Keratinocyte (primary cell): ENCODE data around the gene CEACAM6. TPM values are rescaled to one million over a fixed set of nuclear protein-coding genes. Genes with fewer than 3 reads are reported as not detected.

ENCODE experiments used
- DNase-seq: peaks from one replicate; pipeline ENCODE4 v3.0.0-alpha.2; 2011; ENCODE audit warnings: low read depth, missing footprints, low spot score
- FAIRE-seq: peaks from 2 replicates; lab custom pipeline; 2011; peaks lifted over from hg19 to GRCh38; lab: Jason Lieb, UNC
- H2AFZ ChIP-seq: 2 replicates; pipeline ENCODE4 v1.6.0; 2012; ENCODE audit warnings: low read length, control low read depth, inconsistent platforms; ENCODE audit not compliant: control insufficient read depth
- H3K27ac ChIP-seq: 2 replicates; pipeline ENCODE4 v1.5.1; 2011; ENCODE audit warnings: low read length; ENCODE audit not compliant: control insufficient read depth, insufficient read depth
- H3K27me3 ChIP-seq: 3 replicates; pipeline ENCODE4 v1.6.0; 2011; ENCODE audit warnings: low read length; ENCODE audit not compliant: control insufficient read depth, insufficient read depth; ENCODE audit errors: extremely low read depth
- H3K36me3 ChIP-seq, 2 experiments: 2 replicates in 1 of 2; 3 replicates in 1 of 2; pipeline ENCODE4 v1.5.1; 2011; ENCODE audit warnings: low read length in 2 of 2, mild to moderate bottlenecking in 1 of 2; ENCODE audit not compliant: control insufficient read depth in 2 of 2, insufficient read depth in 2 of 2; ENCODE audit errors: extremely low read depth in 1 of 2
- H3K4me1 ChIP-seq: 3 replicates; pipeline ENCODE4 v1.5.1; 2011; ENCODE audit warnings: low read length; ENCODE audit not compliant: control insufficient read depth, insufficient read depth; ENCODE audit errors: extremely low read depth
- H3K4me2 ChIP-seq: 3 replicates; pipeline ENCODE4 v1.6.0; 2011; ENCODE audit warnings: low read depth, low read length; ENCODE audit not compliant: control insufficient read depth, insufficient read depth; ENCODE audit errors: extremely low read depth
- H3K4me3 ChIP-seq, 3 experiments: fragments of 200-600 bp in 1 of 3; sonication (generic) in 1 of 3; 2 replicates in 2 of 3; 3 replicates in 1 of 3; pipeline ENCODE4 v1.5.1; 2011 to 2016; ENCODE audit warnings: low read length in 3 of 3, mild to moderate bottlenecking in 3 of 3, control low read depth in 2 of 3, inconsistent platforms in 1 of 3, low read depth in 1 of 3, mixed read lengths in 1 of 3, mixed run types in 1 of 3, moderate library complexity in 1 of 3; ENCODE audit not compliant: control insufficient read depth in 2 of 3, insufficient read depth in 2 of 3; ENCODE audit errors: extremely low read depth in 1 of 3
- H3K79me2 ChIP-seq: 2 replicates; pipeline ENCODE4 v1.6.0; 2012; ENCODE audit warnings: low read length; ENCODE audit not compliant: control insufficient read depth, insufficient read depth
- H3K9ac ChIP-seq: 3 replicates; pipeline ENCODE4 v1.6.0; 2011; ENCODE audit warnings: low read length; ENCODE audit not compliant: control insufficient read depth, insufficient read depth; ENCODE audit errors: extremely low read depth
- H3K9me1 ChIP-seq: 3 replicates; pipeline ENCODE4 v1.6.0; 2011; ENCODE audit warnings: low read length; ENCODE audit not compliant: control insufficient read depth, insufficient read depth; ENCODE audit errors: extremely low read depth
- H3K9me3 ChIP-seq: 2 replicates; pipeline ENCODE4 v1.5.1; 2012; ENCODE audit warnings: low read depth, low read length; ENCODE audit not compliant: control insufficient read depth
- H4K20me1 ChIP-seq: 3 replicates; pipeline ENCODE4 v1.6.0; 2011; ENCODE audit warnings: low read length; ENCODE audit not compliant: control insufficient read depth, insufficient read depth; ENCODE audit errors: extremely low read depth
- CTCF ChIP-seq, 3 experiments: IDR thresholded peaks in 1 of 3; conservative IDR thresholded peaks in 1 of 3; optimal IDR thresholded peaks in 1 of 3; 2 replicates in 2 of 3; 3 replicates in 1 of 3; pipeline versions ENCODE3 to v1.5.1; 2011; ENCODE audit warnings: low read length in 3 of 3, mild to moderate bottlenecking in 3 of 3, moderate library complexity in 2 of 3, control low read depth in 1 of 3, inconsistent platforms in 1 of 3; ENCODE audit not compliant: insufficient read depth in 2 of 3; ENCODE audit errors: extremely low read depth in 1 of 3
- EZH2 ChIP-seq: IDR thresholded peaks from one replicate; pipeline ENCODE4 v1.6.1; 2012; ENCODE audit warnings: inconsistent platforms, mild to moderate bottlenecking, low read length, moderate library complexity
- dilution Hi-C: fragments of 300-500 bp; cut with MboI; formaldehyde crosslinking; loops from one replicate; pipeline ENCODE4 v1.7.0; 2020; ENCODE audit warnings: low sequenced_read_pairs; ENCODE audit not compliant: extremely low pct_ligation_motif_present
- polyA plus RNA-seq, 5 experiments: library from polyadenylated mRNA; depleted of rRNA in 3 of 5; stranded (reverse) in 3 of 5; stranded (forward) in 1 of 5; unstranded in 1 of 5; fragments of >200 nt; gene quantifications; 1 replicate in 1 of 5; 2 replicates in 3 of 5; 3 replicates in 1 of 5; pipeline versions ENCODE4 v1.2.1 to v1.2.3, GENCODE V29; 2011 to 2012; ENCODE audit warnings: missing spikeins in 2 of 5, low read depth in 1 of 5, low replicate concordance in 1 of 5

The CEACAM6 gene
- polyA plus RNA-seq, 1 donor (not counting 4 experiments of a cell fraction or from before 2014, with no cell fraction given), result 1.00 TPM

- Histone ChIP-seq H2AFZ (no peak overlapping the region), H3K9ac (no peak overlapping the region), H4K20me1 (no peaks in the 10 kb centered on the region), H3K36me3 (no peaks in the 10 kb centered on the region), H3K4me3 (no peak overlapping the region), H3K4me1 (no peaks in the 10 kb centered on the region), H3K4me2 (no peak overlapping the region), H3K79me2 (no peaks in the 10 kb centered on the region), H3K27ac (no peak overlapping the region), H3K9me3 (no peaks in the 10 kb centered on the region), H3K27me3 (peaks cover 6% of the 10 kb centered on the region), H3K9me1 (no peaks in the 10 kb centered on the region)
- DNase-seq (no peak), FAIRE-seq (no peak)
- dilution Hi-C loops, result no loop called here
- TF ChIP-seq EZH2, result no peak
- TF ChIP-seq CTCF (optimal IDR thresholded peaks at IDR 0.05 in 1 of 3, IDR thresholded peaks at IDR 0.05 in 1 of 3, conservative IDR thresholded peaks at IDR 0.05 in 1 of 3; ENCODE audit: extremely low read depth in 1 of 3, insufficient read depth in 2 of 3, low read length in 3 of 3), result no peak
These were observed 51.8 kb downstream of the CEACAM6 start for GRCh38 chr19:41807176-41807575.

GRCh38 chr19:41808663-41809566, 53.6 kb downstream of the CEACAM6 start:
- Histone ChIP-seq H3K36me3 (no peaks in the 10 kb centered on the region), H3K27me3 (peaks cover 6% of the 10 kb centered on the region), H3K4me1 (no peaks in the 10 kb centered on the region), H3K4me3 (no peak overlapping the region), H3K4me2 (no peak overlapping the region), H3K79me2 (no peaks in the 10 kb centered on the region), H3K9me3 (no peaks in the 10 kb centered on the region), H3K9ac (no peak overlapping the region), H4K20me1 (no peaks in the 10 kb centered on the region), H3K27ac (no peak overlapping the region), H3K9me1 (no peaks in the 10 kb centered on the region), H2AFZ (no peak overlapping the region)
- FAIRE-seq (no peak), DNase-seq (no peak)
- dilution Hi-C loops, result no loop called here
- TF ChIP-seq EZH2, result no peak
- TF ChIP-seq CTCF (optimal IDR thresholded peaks at IDR 0.05 in 1 of 3, IDR thresholded peaks at IDR 0.05 in 1 of 3, conservative IDR thresholded peaks at IDR 0.05 in 1 of 3; ENCODE audit: extremely low read depth in 1 of 3, insufficient read depth in 2 of 3, low read length in 3 of 3), result no peak
